Brain microvascular endothelial cell (primary cell): ENCODE results near the gene GTPBP2.

ENCODE experiments used
- DNase-seq: peaks from one replicate; pipeline ENCODE4 v3.0.0-alpha.2; 2020
- H3K27ac ChIP-seq: fragments of 250-450 bp; sonication (Bioruptor Pico); 2 replicates; pipeline ENCODE4 v1.5.1; 2020; ENCODE audit warnings: mild to moderate bottlenecking, moderate library complexity
- H3K27me3 ChIP-seq: fragments of 250-450 bp; sonication (Bioruptor Pico); replicated peaks from 2 replicates; pipeline ENCODE4 v1.5.1; 2020; ENCODE audit warnings: mild to moderate bottlenecking
- H3K36me3 ChIP-seq: fragments of 250-450 bp; sonication (Bioruptor Pico); replicated peaks from 2 replicates; pipeline ENCODE4 v1.5.1; 2020; ENCODE audit warnings: mild to moderate bottlenecking
- H3K4me3 ChIP-seq: 2 replicates; pipeline ENCODE4 v1.5.1; 2011; ENCODE audit warnings: low read depth, mild to moderate bottlenecking, control low read depth, low read length, moderate library complexity
- in situ Hi-C: cut with HindIII; loops from 2 replicates; pipeline ENCODE4 v1.10.0; 2017; ENCODE audit warnings: low sequenced_read_pairs, low pct_ligation_motif_present
- TF ChIP-seq, protein P1 (sequence below): IDR thresholded peaks from 2 replicates; pipeline ENCODE4 v1.5.1; 2011; ENCODE audit warnings: low read depth, mild to moderate bottlenecking, moderate library complexity, low read length, control low read depth, inconsistent platforms; ENCODE audit errors: missing control alignments

Gene GTPBP2

DNA sequence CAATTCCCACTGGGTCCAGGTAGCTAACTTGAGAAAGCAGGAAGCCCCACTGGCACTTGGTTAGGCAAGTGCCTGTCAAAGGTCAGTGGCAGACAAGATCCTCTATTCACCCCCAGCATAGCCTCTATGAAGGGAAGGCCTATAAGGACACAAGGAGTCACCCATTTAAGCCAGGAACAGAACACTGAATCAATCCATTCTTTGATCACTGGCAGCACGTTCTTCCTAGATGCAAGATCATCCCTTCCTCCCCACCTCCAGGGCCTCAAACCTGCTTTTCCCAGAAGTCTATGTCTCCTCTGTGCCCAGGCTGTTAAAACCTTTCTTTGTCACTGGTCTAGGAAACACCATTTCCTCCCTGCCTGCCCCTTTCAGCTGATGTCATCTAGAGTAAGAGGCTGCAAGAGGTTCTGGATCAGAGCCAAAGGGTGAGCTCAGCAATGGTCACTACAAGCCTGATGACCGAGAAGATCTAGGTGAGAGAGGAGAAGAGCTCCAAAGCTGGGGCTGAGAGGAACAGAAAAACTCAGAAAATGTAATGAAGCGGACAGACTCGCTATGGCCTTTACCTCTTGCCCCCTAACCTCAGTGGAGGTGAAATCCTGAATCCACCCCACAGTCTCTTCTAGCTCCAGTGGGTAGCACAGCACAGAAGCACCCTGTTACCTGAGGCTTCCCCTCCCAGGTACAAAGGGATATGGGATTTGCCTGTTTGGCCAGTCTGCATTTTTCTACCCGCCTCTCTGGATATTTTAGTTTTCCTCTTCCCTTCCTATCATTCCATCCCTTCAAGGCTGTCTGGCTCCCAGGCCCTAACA lies 1.8 kb downstream of the GTPBP2 start:
- H3K4me3 ChIP-seq, result peak overlapping the region; percentile 29
- TF ChIP-seq, protein P1, sequence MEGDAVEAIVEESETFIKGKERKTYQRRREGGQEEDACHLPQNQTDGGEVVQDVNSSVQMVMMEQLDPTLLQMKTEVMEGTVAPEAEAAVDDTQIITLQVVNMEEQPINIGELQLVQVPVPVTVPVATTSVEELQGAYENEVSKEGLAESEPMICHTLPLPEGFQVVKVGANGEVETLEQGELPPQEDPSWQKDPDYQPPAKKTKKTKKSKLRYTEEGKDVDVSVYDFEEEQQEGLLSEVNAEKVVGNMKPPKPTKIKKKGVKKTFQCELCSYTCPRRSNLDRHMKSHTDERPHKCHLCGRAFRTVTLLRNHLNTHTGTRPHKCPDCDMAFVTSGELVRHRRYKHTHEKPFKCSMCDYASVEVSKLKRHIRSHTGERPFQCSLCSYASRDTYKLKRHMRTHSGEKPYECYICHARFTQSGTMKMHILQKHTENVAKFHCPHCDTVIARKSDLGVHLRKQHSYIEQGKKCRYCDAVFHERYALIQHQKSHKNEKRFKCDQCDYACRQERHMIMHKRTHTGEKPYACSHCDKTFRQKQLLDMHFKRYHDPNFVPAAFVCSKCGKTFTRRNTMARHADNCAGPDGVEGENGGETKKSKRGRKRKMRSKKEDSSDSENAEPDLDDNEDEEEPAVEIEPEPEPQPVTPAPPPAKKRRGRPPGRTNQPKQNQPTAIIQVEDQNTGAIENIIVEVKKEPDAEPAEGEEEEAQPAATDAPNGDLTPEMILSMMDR, result no peak
- peak; percentile 97 for DNase-seq
- peaks cover 46% of the 10 kb centered on the region for H3K36me3 ChIP-seq
- H3K27me3 ChIP-seq, result no peaks in the 10 kb centered on the region
- in situ Hi-C loops, result no loop called here
- peak overlapping the region; percentile 86 for H3K27ac ChIP-seq

DNA sequence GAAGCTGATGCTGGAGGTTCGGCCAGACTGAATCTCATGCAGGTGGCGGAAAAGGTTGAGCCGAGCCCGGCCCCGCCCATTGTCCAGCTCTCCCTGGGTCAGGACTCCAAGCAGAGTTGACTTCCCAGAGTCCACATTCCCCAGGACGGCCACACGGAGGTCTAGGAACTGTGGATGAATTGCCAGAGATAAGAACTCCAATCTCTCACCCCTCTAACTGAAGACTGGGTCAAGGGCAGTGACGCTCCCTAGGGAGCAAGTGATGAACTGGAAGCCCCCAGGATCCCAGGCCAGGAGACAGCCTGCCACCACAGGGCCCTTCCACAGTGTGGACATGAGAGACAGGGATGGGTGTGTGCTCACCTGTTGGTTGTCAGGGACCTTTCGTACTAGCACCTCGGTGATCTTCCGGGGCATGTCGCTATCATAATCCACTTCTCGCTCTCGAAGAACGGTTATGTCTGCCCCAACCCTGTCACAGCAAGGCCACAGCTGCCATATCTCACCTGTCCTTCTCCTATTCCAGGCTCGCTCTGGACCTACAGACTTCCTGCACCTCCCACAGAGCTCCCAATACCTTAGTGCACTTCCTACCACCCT lies 3.6 kb downstream of the GTPBP2 start:
- in situ Hi-C loops, result no loop called here
- no peak overlapping the region for H3K27ac ChIP-seq
- H3K4me3 ChIP-seq, result no peak overlapping the region
- TF ChIP-seq, protein P1, result no peak
- DNase-seq, result no peak
- peaks cover 63% of the 10 kb centered on the region for H3K36me3 ChIP-seq
- H3K27me3 ChIP-seq, result no peaks in the 10 kb centered on the region

DNA sequence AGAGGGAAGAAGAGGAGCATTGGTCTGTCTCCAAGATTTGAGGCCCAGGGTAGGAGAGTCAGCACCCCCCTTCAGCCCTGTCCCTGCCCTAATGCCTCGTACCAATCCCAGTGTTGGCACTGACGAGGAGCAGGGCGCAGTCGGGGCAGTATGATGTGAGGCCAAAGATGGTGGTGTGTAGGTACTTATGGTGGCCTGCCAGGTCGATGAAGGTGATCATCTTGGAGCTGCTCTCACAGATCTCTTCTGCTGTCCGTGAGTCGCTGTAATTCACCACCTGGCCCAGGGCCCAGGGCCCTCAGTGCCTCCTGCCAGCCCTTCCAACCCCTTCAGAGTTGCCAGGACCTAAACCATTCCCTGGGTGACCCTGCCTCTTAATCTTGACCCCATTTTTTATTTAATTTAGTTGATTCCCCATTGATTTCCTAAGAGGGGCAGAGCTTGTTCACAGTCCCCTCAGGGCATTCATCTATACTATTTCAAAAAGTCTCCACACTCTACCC lies 4.2 kb downstream of the GTPBP2 start:
- Histone ChIP-seq H3K36me3 (peaks cover 68% of the 10 kb centered on the region), H3K27ac (no peak overlapping the region), H3K4me3 (no peak overlapping the region), H3K27me3 (no peaks in the 10 kb centered on the region)
- TF ChIP-seq, protein P1, result no peak
- in situ Hi-C loops, result no loop called here
- DNase-seq, result no peak

DNA sequence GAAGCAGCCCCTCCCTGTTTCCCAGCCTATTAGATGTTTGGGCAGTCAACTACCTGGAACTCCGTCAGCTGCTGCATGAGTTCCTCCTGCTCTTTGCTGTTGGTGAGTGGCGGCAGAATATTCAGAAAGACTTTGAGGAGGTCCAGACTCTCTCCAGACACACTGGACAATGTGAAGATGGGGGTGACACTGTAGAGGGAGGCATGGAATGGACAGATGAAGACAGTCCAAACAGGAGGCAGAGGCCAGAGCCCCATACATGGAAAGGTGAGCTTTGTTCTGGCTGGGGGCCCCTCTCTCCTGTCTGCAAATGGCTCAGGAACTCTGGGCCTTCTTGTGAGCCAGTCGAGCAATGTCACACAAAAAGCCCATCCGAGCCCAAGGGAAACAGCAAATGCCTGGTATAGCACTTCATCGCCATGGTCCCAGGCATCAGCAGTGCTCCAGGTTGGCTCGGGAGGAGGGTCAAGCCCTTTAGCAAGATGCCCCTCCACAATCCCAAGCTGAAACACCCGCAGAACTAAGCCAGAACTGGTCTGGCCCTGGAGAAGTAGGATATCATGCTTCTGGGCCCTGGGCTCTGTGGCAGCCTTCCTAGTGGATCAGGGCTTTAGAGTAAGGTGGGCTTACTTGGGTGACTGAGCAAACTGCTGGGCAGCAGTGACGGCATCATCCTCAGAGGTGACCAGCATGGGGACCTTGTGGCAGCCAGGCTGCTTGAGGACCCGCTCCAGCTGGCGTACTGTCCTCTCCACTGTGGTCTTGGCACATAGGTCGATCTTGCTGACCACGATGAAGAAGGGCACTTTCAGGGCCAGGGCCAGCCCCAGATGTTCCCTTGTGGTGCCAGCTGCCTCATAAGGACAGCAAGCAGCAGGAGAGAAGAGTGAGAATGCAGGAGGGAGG lies 4.9 kb downstream of the GTPBP2 start:
- Histone ChIP-seq H3K4me3 (no peak overlapping the region), H3K36me3 (peaks cover 73% of the 10 kb centered on the region), H3K27ac (no peak overlapping the region), H3K27me3 (no peaks in the 10 kb centered on the region)
- DNase-seq, result no peak
- in situ Hi-C loops, result no loop called here
- TF ChIP-seq, protein P1, result no peak

DNA sequence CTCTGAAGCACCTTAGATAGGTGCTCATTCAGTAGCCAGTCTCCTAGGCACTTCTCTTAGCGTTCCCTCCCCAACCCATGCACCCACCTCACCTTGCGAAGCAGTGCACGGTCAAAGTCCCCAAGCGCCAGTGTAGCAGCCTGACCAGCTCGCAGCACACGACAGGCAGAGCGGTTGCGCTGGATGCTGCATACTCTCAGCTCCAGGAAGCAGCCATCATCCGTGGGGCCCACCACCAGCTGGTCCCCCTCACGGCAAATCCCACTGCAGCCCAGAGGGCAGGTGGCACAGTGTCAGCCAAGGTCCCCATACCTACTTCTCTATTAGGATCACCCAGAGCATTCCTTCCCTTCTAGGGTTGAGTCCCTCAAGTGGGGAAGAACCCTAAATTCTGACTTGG lies 6.5 kb downstream of the GTPBP2 start:
- in situ Hi-C loops, result no loop called here
- H3K4me3 ChIP-seq, result no peak overlapping the region
- TF ChIP-seq, protein P1, result no peak
- no peak overlapping the region for H3K27ac ChIP-seq
- no peaks in the 10 kb centered on the region for H3K27me3 ChIP-seq
- no peak for DNase-seq
- peaks cover 73% of the 10 kb centered on the region for H3K36me3 ChIP-seq
